Liver (tissue), 9 donors: Measurements from ENCODE around the gene MFNG. TPM values are rescaled to one million over a fixed set of nuclear protein-coding genes. Genes with fewer than 3 reads are reported as not detected.

Experiments used
- DNase-seq: peaks from one replicate; pipeline ENCODE4 v3.0.0-alpha.2; 2017; ENCODE audit warnings: low spot score
- H3K27ac ChIP-seq, 2 donors: one replicate each; pipeline ENCODE4 v1.7.0; 2013; ENCODE audit warnings: inconsistent platforms in 2 of 2, low read length in 2 of 2, control low read depth in 1 of 2, low read depth in 1 of 2, mild to moderate bottlenecking in 1 of 2
- H3K27me3 ChIP-seq, 4 donors: one replicate each; pipeline versions ENCODE4 v1.6.1 to v1.7.0; 2013; ENCODE audit warnings: low read length in 3 of 4, inconsistent platforms in 1 of 4, mild to moderate bottlenecking in 1 of 4, moderate library complexity in 1 of 4; ENCODE audit not compliant: control insufficient read depth in 4 of 4, insufficient read depth in 4 of 4
- H3K36me3 ChIP-seq, 4 donors: one replicate each; pipeline versions ENCODE4 v1.6.1 to v1.7.0; 2013; ENCODE audit warnings: low read length in 3 of 4, mild to moderate bottlenecking in 3 of 4, low read depth in 1 of 4, moderate library complexity in 1 of 4; ENCODE audit not compliant: control insufficient read depth in 4 of 4, insufficient read depth in 3 of 4
- H3K4me1 ChIP-seq, 4 donors: one replicate each; pipeline versions ENCODE4 v1.6.1 to v1.7.0; 2013; ENCODE audit warnings: low read length in 3 of 4, mild to moderate bottlenecking in 3 of 4, moderate library complexity in 1 of 4; ENCODE audit not compliant: control insufficient read depth in 4 of 4, insufficient read depth in 4 of 4
- H3K4me3 ChIP-seq, 3 donors: one replicate each; pipeline versions ENCODE4 v1.6.1 to v1.7.0; 2013; ENCODE audit warnings: low read length in 3 of 3, control low read depth in 1 of 3, low read depth in 1 of 3, mild to moderate bottlenecking in 1 of 3
- H3K9ac ChIP-seq, 2 donors: one replicate each; pipeline ENCODE4 v1.7.0; 2013; ENCODE audit warnings: low read length in 2 of 2, mild to moderate bottlenecking in 2 of 2, moderate library complexity in 2 of 2, control low read depth in 1 of 2, low read depth in 1 of 2
- H3K9me3 ChIP-seq, 4 donors: one replicate each; pipeline versions ENCODE4 v1.6.1 to v1.7.0; 2013; ENCODE audit warnings: low read length in 3 of 4; ENCODE audit not compliant: control insufficient read depth in 4 of 4
- ATF3 ChIP-seq: IDR thresholded peaks from 2 replicates; pipeline ENCODE4 v1.6.1; 2016; ENCODE audit warnings: antibody characterized with exemption
- CTCF ChIP-seq: fragments of 150-350 bp; IDR thresholded peaks from 2 replicates; pipeline ENCODE4 v1.5.1; 2017; ENCODE audit warnings: improper control_type of control experiment, low read depth, low read length; ENCODE audit not compliant: missing input control
- EGR1 ChIP-seq, 2 donors: IDR thresholded peaks; 2 replicates each; pipeline ENCODE4 v1.6.1; 2016 to 2018; ENCODE audit warnings: antibody characterized with exemption in 2 of 2, low read depth in 2 of 2
- FOXA1 ChIP-seq: IDR thresholded peaks from 2 replicates; pipeline ENCODE4 v1.6.1; 2016; ENCODE audit warnings: antibody characterized with exemption
- GABPA ChIP-seq, 2 donors: IDR thresholded peaks in 1 of 2; conservative IDR thresholded peaks in 1 of 2; 2 replicates each; pipeline ENCODE4 v1.6.1; 2016; ENCODE audit warnings: antibody characterized with exemption in 2 of 2, mild to moderate bottlenecking in 1 of 2, moderate library complexity in 1 of 2
- HNF4A ChIP-seq, 2 donors: conservative IDR thresholded peaks; 2 replicates each; pipeline ENCODE4 v1.6.1; 2016; ENCODE audit warnings: antibody characterized with exemption in 2 of 2, mild to moderate bottlenecking in 2 of 2
- JUND ChIP-seq, 2 donors: IDR thresholded peaks; 2 replicates each; pipeline ENCODE4 v1.6.1; 2016; ENCODE audit warnings: antibody characterized with exemption in 2 of 2
- NR2F2 ChIP-seq: IDR thresholded peaks from 2 replicates; pipeline ENCODE4 v1.6.1; 2016; ENCODE audit warnings: antibody characterized with exemption
- RAD21 ChIP-seq, 2 donors: IDR thresholded peaks; 2 replicates each; pipeline ENCODE4 v1.6.1; 2016; ENCODE audit warnings: antibody characterized with exemption in 2 of 2, mild to moderate bottlenecking in 2 of 2
- RXRA ChIP-seq, 2 donors: IDR thresholded peaks; 2 replicates each; pipeline ENCODE4 v1.6.1; 2017 to 2018; ENCODE audit warnings: antibody characterized with exemption in 2 of 2, mild to moderate bottlenecking in 1 of 2
- SP1 ChIP-seq: IDR thresholded peaks from 2 replicates; pipeline ENCODE4 v1.6.1; 2018; ENCODE audit warnings: antibody characterized with exemption, mild to moderate bottlenecking
- TAF1 ChIP-seq: conservative IDR thresholded peaks from 2 replicates; pipeline ENCODE4 v1.6.1; 2016; ENCODE audit warnings: antibody characterized with exemption, mild to moderate bottlenecking
- YY1 ChIP-seq: IDR thresholded peaks from 2 replicates; pipeline ENCODE4 v1.6.1; 2016; ENCODE audit warnings: antibody characterized with exemption, mild to moderate bottlenecking
- WGBS: extraction: QIAGEN DNeasy Blood & Tissue Kit; methylation state at CpG from one replicate; pipeline ENCODE4 v1.1.7; 2013; 5-methylcytosine and 5-hydroxymethylcytosine counted together
- polyA plus RNA-seq, 2 donors: library from polyadenylated mRNA; stranded (reverse) in 1 of 2; unstranded in 1 of 2; fragments of 200-250 nt in 1 of 2; fragments of >200 nt in 1 of 2; fragmentation: Nextera tagmentation in 1 of 2; extraction: Ambion mirVana in 1 of 2; gene quantifications; one replicate each; pipeline versions ENCODE4 v1.2.1 to v1.2.3, GENCODE V29; 2013 to 2015
- total RNA-seq, 2 donors: library from RNA; depleted of rRNA; stranded (reverse); fragments of >200 nt; gene quantifications; one replicate each; pipeline ENCODE4 v1.2.3, GENCODE V29; 2014
- TF ChIP-seq, protein P1 (sequence below): IDR thresholded peaks from 2 replicates; pipeline ENCODE4 v1.6.1; 2016; ENCODE audit warnings: antibody characterized with exemption
- TF ChIP-seq, protein P2 (sequence below): IDR thresholded peaks from 2 replicates; pipeline ENCODE4 v1.6.1; 2016; ENCODE audit warnings: antibody characterized with exemption, mild to moderate bottlenecking
- donor health status: healthy.
- donor health status: healthy.
- donor health status: healthy.
- donor health status: healthy.
- donor health status: healthy.

Gene MFNG
- total and polyA plus RNA-seq, 4 donors, result 5.0 to 10.7 (median 7.4) TPM

GRCh38 chr22:37491559-37492427 lies 5.6 kb upstream of the MFNG start:
- H3K9me3 ChIP-seq, result no peaks in the 10 kb centered on the region
- H3K27ac ChIP-seq, result no peak overlapping the region
- 91% methylated on average over 22 of the region's 22 CpGs for WGBS
- H3K9ac ChIP-seq, result no peak overlapping the region
- H3K4me1 ChIP-seq, result no peaks in the 10 kb centered on the region
- DNase-seq, result no peak
- no peaks in the 10 kb centered on the region for H3K27me3 ChIP-seq
- H3K36me3 ChIP-seq, result peaks cover 0 to 15% (median 6%) of the 10 kb centered on the region in 4 donors
- no peak for TF ChIP-seq ATF3
- no peak for TF ChIP-seq EGR1 (IDR thresholded peaks at IDR 0.05; ENCODE audit: low read depth in 2 of 2)
- TF ChIP-seq CTCF, result no peak
- no peak for TF ChIP-seq NR2F2
- no peak for TF ChIP-seq YY1
- no peak for TF ChIP-seq FOXA1
- no peak for TF ChIP-seq GABPA (IDR thresholded peaks at IDR 0.05 in 1 of 2, conservative IDR thresholded peaks at IDR 0.05 in 1 of 2)
- TF ChIP-seq TAF1, result no peak
- no peak for TF ChIP-seq JUND (IDR thresholded peaks at IDR 0.05)
- TF ChIP-seq, protein P1, sequence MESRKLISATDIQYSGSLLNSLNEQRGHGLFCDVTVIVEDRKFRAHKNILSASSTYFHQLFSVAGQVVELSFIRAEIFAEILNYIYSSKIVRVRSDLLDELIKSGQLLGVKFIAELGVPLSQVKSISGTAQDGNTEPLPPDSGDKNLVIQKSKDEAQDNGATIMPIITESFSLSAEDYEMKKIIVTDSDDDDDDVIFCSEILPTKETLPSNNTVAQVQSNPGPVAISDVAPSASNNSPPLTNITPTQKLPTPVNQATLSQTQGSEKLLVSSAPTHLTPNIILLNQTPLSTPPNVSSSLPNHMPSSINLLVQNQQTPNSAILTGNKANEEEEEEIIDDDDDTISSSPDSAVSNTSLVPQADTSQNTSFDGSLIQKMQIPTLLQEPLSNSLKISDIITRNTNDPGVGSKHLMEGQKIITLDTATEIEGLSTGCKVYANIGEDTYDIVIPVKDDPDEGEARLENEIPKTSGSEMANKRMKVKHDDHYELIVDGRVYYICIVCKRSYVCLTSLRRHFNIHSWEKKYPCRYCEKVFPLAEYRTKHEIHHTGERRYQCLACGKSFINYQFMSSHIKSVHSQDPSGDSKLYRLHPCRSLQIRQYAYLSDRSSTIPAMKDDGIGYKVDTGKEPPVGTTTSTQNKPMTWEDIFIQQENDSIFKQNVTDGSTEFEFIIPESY, result no peak
- no peak for TF ChIP-seq RXRA (IDR thresholded peaks at IDR 0.05)
- TF ChIP-seq RAD21 (IDR thresholded peaks at IDR 0.05), result no peak
- TF ChIP-seq HNF4A (conservative IDR thresholded peaks at IDR 0.05), result no peak
- TF ChIP-seq SP1, result no peak
- TF ChIP-seq, protein P2, sequence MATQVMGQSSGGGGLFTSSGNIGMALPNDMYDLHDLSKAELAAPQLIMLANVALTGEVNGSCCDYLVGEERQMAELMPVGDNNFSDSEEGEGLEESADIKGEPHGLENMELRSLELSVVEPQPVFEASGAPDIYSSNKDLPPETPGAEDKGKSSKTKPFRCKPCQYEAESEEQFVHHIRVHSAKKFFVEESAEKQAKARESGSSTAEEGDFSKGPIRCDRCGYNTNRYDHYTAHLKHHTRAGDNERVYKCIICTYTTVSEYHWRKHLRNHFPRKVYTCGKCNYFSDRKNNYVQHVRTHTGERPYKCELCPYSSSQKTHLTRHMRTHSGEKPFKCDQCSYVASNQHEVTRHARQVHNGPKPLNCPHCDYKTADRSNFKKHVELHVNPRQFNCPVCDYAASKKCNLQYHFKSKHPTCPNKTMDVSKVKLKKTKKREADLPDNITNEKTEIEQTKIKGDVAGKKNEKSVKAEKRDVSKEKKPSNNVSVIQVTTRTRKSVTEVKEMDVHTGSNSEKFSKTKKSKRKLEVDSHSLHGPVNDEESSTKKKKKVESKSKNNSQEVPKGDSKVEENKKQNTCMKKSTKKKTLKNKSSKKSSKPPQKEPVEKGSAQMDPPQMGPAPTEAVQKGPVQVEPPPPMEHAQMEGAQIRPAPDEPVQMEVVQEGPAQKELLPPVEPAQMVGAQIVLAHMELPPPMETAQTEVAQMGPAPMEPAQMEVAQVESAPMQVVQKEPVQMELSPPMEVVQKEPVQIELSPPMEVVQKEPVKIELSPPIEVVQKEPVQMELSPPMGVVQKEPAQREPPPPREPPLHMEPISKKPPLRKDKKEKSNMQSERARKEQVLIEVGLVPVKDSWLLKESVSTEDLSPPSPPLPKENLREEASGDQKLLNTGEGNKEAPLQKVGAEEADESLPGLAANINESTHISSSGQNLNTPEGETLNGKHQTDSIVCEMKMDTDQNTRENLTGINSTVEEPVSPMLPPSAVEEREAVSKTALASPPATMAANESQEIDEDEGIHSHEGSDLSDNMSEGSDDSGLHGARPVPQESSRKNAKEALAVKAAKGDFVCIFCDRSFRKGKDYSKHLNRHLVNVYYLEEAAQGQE, result no peak
- no peak overlapping the region for H3K4me3 ChIP-seq
